A549 (cell line): ENCODE measurements around the gene PDCD1.

ENCODE experiments used
- BHLHE40 ChIP-seq: IDR thresholded peaks from 2 replicates; pipeline ENCODE4 v1.6.1; 2012; ENCODE audit warnings: low read depth, low read length, inconsistent platforms
- EHMT2 ChIP-seq: fragments of 200-600 bp; sonication (generic); IDR thresholded peaks from 2 replicates; pipeline ENCODE4 v1.6.1; 2016; ENCODE audit warnings: antibody characterized with exemption, low read depth, mild to moderate bottlenecking, moderate library complexity
- MAZ ChIP-seq: fragments of 150-350 bp; IDR thresholded peaks from 2 replicates; pipeline ENCODE4 v1.6.1; 2014; ENCODE audit warnings: antibody characterized with exemption, low read depth, low read length, borderline replicate concordance
- MYC ChIP-seq: IDR thresholded peaks from 2 replicates; pipeline ENCODE4 v1.6.1; 2012; ENCODE audit warnings: mild to moderate bottlenecking, inconsistent platforms, low read length, improper control_type of control experiment, borderline replicate concordance
- RCOR1 ChIP-seq: fragments of 150-350 bp; IDR thresholded peaks from 2 replicates; pipeline ENCODE4 v1.6.1; 2014; ENCODE audit warnings: antibody characterized with exemption, low read length, low read depth
- ZFP36 ChIP-seq: fragments of 450-650 bp; IDR thresholded peaks from 2 replicates; pipeline ENCODE4 v1.6.1; 2014; ENCODE audit warnings: borderline replicate concordance; ENCODE audit not compliant: partially characterized antibody
- TF ChIP-seq, protein P1 (sequence below): IDR thresholded peaks from 2 replicates; pipeline ENCODE4 v1.6.1; 2012

DNA sequence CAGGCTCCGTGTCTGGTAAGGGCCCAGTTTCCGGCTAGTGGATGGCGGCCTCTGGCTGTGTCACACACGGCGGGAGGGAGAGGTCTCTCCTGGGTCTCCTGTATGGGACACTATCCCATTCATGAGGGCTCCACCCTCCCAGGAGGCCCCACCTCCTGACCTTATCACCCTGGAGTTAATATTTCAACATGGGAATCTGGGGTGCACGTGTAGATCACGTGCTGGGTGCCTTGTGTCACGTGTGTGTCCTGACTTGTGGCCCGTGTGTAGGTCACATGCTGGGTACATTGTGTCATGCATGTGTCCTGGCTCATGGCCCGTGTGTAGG, 39.8 kb downstream of the PDCD1 start:
- TF ChIP-seq, protein P1, sequence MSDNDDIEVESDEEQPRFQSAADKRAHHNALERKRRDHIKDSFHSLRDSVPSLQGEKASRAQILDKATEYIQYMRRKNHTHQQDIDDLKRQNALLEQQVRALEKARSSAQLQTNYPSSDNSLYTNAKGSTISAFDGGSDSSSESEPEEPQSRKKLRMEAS = no peak
- TF ChIP-seq MYC = no peak
- TF ChIP-seq BHLHE40 = no peak
- no peak for TF ChIP-seq EHMT2
- TF ChIP-seq MAZ = no peak
- TF ChIP-seq ZFP36 = no peak
- no peak for TF ChIP-seq RCOR1
